ENCODE measurements around the gene GALNS. TPM values are rescaled to one million over a fixed set of nuclear protein-coding genes. Genes with fewer than 3 reads are reported as not detected.

GALNS gene
- total and polyA plus RNA-seq, 2 of the 8 experiments (the other 6 are each of a cell fraction or from before 2014, with no cell fraction given): 8.9 to 17.8 TPM

DNA sequence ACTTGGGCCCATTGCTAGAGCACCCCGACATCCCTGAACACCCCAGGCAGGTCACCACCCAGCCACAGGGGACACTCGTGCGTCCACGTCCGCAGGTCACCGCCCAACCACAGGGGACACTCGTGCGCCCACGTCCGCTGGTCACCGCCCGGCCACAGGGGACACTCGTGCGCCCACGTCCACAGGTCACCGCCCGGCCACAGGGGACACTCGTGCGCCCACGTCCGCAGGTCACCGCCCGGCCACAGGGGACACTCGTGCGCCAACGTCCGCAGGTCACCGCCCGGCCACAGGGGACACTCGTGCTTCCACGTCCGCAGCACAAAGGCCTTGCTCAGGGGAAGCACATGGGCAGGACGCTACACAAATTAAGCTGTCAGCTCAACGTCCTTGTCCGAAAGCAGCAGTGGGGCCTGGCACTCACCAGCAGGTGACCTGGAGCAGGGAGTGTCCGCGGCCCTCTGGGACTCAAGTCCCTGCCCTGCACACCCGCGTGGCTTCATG lies 17.7 kb downstream of the GALNS start:
- no peaks in the 10 kb centered on the region for H3K79me1 ChIP-seq (ENCODE audit: low read depth, low read length)
- H4K5ac ChIP-seq (ENCODE audit: insufficient read length, low read depth, low read length): no peak overlapping the region
- H2BK5ac ChIP-seq (ENCODE audit: low read depth, low read length): no peak overlapping the region
- no peak overlapping the region for H3K9ac ChIP-seq (replicated peaks in 1 of 4; ENCODE audit: extremely low read depth in 1 of 4, low read depth in 3 of 4, low read length in 3 of 4)
- H3K4me3 ChIP-seq (ENCODE audit: extremely low read depth in 1 of 4, insufficient read depth in 2 of 4, low read depth in 3 of 4, low read length in 4 of 4): no peak overlapping the region
- no peak for TF ChIP-seq HDAC6 (IDR thresholded peaks at IDR 0.05; ENCODE audit: low read depth, low read length)
- TF ChIP-seq RAD21 (IDR thresholded peaks at IDR 0.05 in 1 of 2, conservative IDR thresholded peaks at IDR 0.05 in 1 of 2; ENCODE audit: low read depth in 2 of 2, low read length in 2 of 2): 0 out of 4 replicates have a peak, but pooled peaks of 1 of the 2 experiments have one; percentile 11
- peak; percentile 92 for TF ChIP-seq EGR1 (IDR thresholded peaks at IDR 0.05; ENCODE audit: borderline replicate concordance, low read depth, low read length)
- no peak for TF ChIP-seq CEBPB (IDR thresholded peaks at IDR 0.05; ENCODE audit: low read depth, low read length)
- TF ChIP-seq, protein P1, sequence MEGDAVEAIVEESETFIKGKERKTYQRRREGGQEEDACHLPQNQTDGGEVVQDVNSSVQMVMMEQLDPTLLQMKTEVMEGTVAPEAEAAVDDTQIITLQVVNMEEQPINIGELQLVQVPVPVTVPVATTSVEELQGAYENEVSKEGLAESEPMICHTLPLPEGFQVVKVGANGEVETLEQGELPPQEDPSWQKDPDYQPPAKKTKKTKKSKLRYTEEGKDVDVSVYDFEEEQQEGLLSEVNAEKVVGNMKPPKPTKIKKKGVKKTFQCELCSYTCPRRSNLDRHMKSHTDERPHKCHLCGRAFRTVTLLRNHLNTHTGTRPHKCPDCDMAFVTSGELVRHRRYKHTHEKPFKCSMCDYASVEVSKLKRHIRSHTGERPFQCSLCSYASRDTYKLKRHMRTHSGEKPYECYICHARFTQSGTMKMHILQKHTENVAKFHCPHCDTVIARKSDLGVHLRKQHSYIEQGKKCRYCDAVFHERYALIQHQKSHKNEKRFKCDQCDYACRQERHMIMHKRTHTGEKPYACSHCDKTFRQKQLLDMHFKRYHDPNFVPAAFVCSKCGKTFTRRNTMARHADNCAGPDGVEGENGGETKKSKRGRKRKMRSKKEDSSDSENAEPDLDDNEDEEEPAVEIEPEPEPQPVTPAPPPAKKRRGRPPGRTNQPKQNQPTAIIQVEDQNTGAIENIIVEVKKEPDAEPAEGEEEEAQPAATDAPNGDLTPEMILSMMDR (IDR thresholded peaks at IDR 0.05; ENCODE audit: control extremely low read depth in 1 of 3, insufficient read depth in 1 of 3, low read depth in 1 of 3, low read length in 3 of 3): peak; percentile 5 to 90 (median 57)
- TF ChIP-seq, protein P2, sequence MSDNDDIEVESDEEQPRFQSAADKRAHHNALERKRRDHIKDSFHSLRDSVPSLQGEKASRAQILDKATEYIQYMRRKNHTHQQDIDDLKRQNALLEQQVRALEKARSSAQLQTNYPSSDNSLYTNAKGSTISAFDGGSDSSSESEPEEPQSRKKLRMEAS (IDR thresholded peaks at IDR 0.05): peak; percentile 31; the same call in 1 of the 2 replicates
- no peak for TF ChIP-seq POLR2A (IDR thresholded peaks at IDR 0.05; ENCODE audit: control extremely low read depth in 1 of 2, low read depth in 2 of 2, low read length in 2 of 2)
- no peak for TF ChIP-seq PHF8 (conservative IDR thresholded peaks at IDR 0.05; ENCODE audit: low read depth, low read length)
- TF ChIP-seq FOSL1 (IDR thresholded peaks at IDR 0.05; ENCODE audit: insufficient read depth, low read depth, low read length): 0 out of 2 replicates have a peak, but pooled peaks have one; percentile 59
- TF ChIP-seq ASH2L (IDR thresholded peaks at IDR 0.05; ENCODE audit: low read length): no peak
- H3K23ac ChIP-seq (ENCODE audit: insufficient read length): no peak overlapping the region
- H3K56ac ChIP-seq (replicated peaks; ENCODE audit: insufficient read length, low read depth, low read length): no peak overlapping the region
- H3K14ac ChIP-seq (ENCODE audit: insufficient read length): no peak overlapping the region
- no peak overlapping the region for H4K91ac ChIP-seq (replicated peaks; ENCODE audit: insufficient read length, low read length)
- H2BK20ac ChIP-seq (ENCODE audit: low read length): no peak overlapping the region
- DNase-seq (ENCODE audit: low read depth in 1 of 2, low spot score in 2 of 2): no peak
- WGBS, 2 experiments (ENCODE audit: extremely low coverage in 1 of 2, insufficient coverage in 1 of 2, insufficient read length in 1 of 2, insufficient replicate concordance in 2 of 2, low coverage in 1 of 2, low lambda C conversion rate in 2 of 2, missing lambda C conversion rate in 1 of 2): 95% methylated on average over 18 of the region's 39 CpGs; no CpG with 5 or more reads in 1 of the 2 experiments
- ChIA-PET CTCF (ENCODE audit: partially characterized antibody) (interaction anchor here (0.7 to 1.4 kb wide), 8 partner anchors 10 to 328 kb away, joined by 3 to 4 read pairs (median 3); no protein-coding TSS in a partner anchor), POLR2A (ENCODE audit: partially characterized antibody) (interaction anchor here (1.8 kb wide), 1 partner anchor 35 kb away, joined by 5 read pairs; no protein-coding TSS in a partner anchor)
- no peak overlapping the region for H3K4me2 ChIP-seq (ENCODE audit: insufficient read depth in 1 of 2, low read depth in 2 of 2, low read length in 2 of 2)
- H3K36me3 ChIP-seq (ENCODE audit: control insufficient read depth in 2 of 4, insufficient read depth in 4 of 4, low read length in 3 of 4): peaks cover 0 to 7% (median under 1%) of the 10 kb centered on the region in 4 experiments; a peak in 2 of 8 replicates
- H2BK15ac ChIP-seq (ENCODE audit: low read length): no peak overlapping the region
- H2BK120ac ChIP-seq (replicated peaks; ENCODE audit: low read depth, low read length): no peak overlapping the region
- H3K9me3 ChIP-seq (ENCODE audit: insufficient read depth in 2 of 2, low read depth in 1 of 2, low read length in 1 of 2): no peaks in the 10 kb centered on the region
- H2AFZ ChIP-seq (ENCODE audit: low read length): no peak overlapping the region
- FAIRE-seq: no peak
- H3K18ac ChIP-seq (ENCODE audit: extremely low read depth, low read length): no peak overlapping the region
- H3K4ac ChIP-seq (replicated peaks; ENCODE audit: insufficient read length, low read depth, low read length): no peak overlapping the region
- no peak overlapping the region for H3K27ac ChIP-seq (ENCODE audit: low read depth, low read length)
- no peaks in the 10 kb centered on the region for H3K4me1 ChIP-seq (replicated peaks in 1 of 4; ENCODE audit: control insufficient read depth in 3 of 4, insufficient read depth in 4 of 4, low read length in 3 of 4)
- H3K79me2 ChIP-seq (ENCODE audit: control insufficient read depth in 1 of 2, insufficient read depth in 2 of 2, low read length in 2 of 2): no peaks in the 10 kb centered on the region
- no peak overlapping the region for H2BK12ac ChIP-seq (ENCODE audit: low read depth, low read length)
- no peaks in the 10 kb centered on the region for H3K23me2 ChIP-seq (ENCODE audit: low read depth, low read length)
- H2AK5ac ChIP-seq (ENCODE audit: low read depth, low read length): no peak overlapping the region
- H4K20me1 ChIP-seq (replicated peaks in 1 of 2; ENCODE audit: control insufficient read depth in 1 of 2, insufficient read depth in 2 of 2, low read length in 2 of 2): no peaks in the 10 kb centered on the region
- H3K27me3 ChIP-seq (replicated peaks in 1 of 4; ENCODE audit: control insufficient read depth in 3 of 4, extremely low read depth in 1 of 4, insufficient read depth in 3 of 4, low read length in 3 of 4): no peaks in the 10 kb centered on the region
- H4K8ac ChIP-seq (ENCODE audit: extremely low read depth, insufficient read depth, low read length): peak overlapping the region; percentile 14
